HEK293 (cell line): ENCODE data around the gene KATNBL1.

ENCODE experiments used
- CTCF ChIA-PET: fragments of 350-600 bp; formaldehyde crosslinking; extraction: SDS; loops from one replicate; lab custom pipeline; 2021; ENCODE audit warnings: antibody characterized with exemption; lab: Yijun Ruan, JAX
- POLR2A ChIA-PET: fragments of 300-600 bp; formaldehyde crosslinking; extraction: SDS; loops from one replicate; lab custom pipeline; 2020; ENCODE audit warnings: antibody characterized with exemption, inconsistent platforms; lab: Yijun Ruan, JAX
- H3K27ac ChIP-seq: fragments of 200-500 bp; sonication (Bioruptor generic); 2 replicates; pipeline ENCODE4 v1.5.1; 2014; ENCODE audit warnings: low read depth, low read length, control low read depth, inconsistent platforms; ENCODE audit errors: extremely low read depth
- H3K36me3 ChIP-seq, 2 experiments: fragments of 200-500 bp in 1 of 2; sonication (Bioruptor generic) in 1 of 2; 1 replicate in 1 of 2; 2 replicates in 1 of 2; pipeline ENCODE4 v1.5.1; 2014 to 2017; ENCODE audit warnings: inconsistent platforms in 2 of 2, low read length in 2 of 2; ENCODE audit not compliant: control insufficient read depth in 2 of 2, insufficient read depth in 1 of 2
- H3K4me1 ChIP-seq: fragments of 200-500 bp; sonication (Bioruptor generic); 2 replicates; pipeline ENCODE4 v1.5.1; 2014; ENCODE audit warnings: mild to moderate bottlenecking, low read length, inconsistent platforms; ENCODE audit not compliant: control insufficient read depth, insufficient read depth
- H3K4me3 ChIP-seq: 2 replicates; pipeline ENCODE4 v1.5.1; 2011; ENCODE audit warnings: low read depth, mild to moderate bottlenecking, control low read depth, low read length, moderate library complexity
- H3K9me3 ChIP-seq: fragments of 200-500 bp; sonication (Bioruptor generic); 2 replicates; pipeline ENCODE4 v1.5.1; 2014; ENCODE audit warnings: low read depth, low read length, inconsistent platforms; ENCODE audit not compliant: control insufficient read depth, insufficient read depth
- BCL11A ChIP-seq: fragments of 450-650 bp; formaldehyde crosslinking; IDR thresholded peaks from 2 replicates; pipeline ENCODE4 v1.5.1; 2016; ENCODE audit warnings: low read depth, missing biosample characterization, missing genetic modification characterization
- MYNN ChIP-seq: fragments of 450-650 bp; formaldehyde crosslinking; IDR thresholded peaks from 2 replicates; pipeline ENCODE4 v1.5.1; 2016; ENCODE audit warnings: missing biosample characterization, missing genetic modification characterization, borderline replicate concordance
- TRIM28 ChIP-seq: IDR thresholded peaks from 2 replicates; pipeline ENCODE4 v1.6.1; 2011; ENCODE audit warnings: low read length, control low read depth, borderline replicate concordance
- YY2 ChIP-seq: fragments of 450-650 bp; formaldehyde crosslinking; IDR thresholded peaks from 2 replicates; pipeline ENCODE4 v1.5.1; 2016; ENCODE audit warnings: missing biosample characterization, missing genetic modification characterization
- ZBTB17 ChIP-seq: fragments of 450-650 bp; formaldehyde crosslinking; IDR thresholded peaks from 2 replicates; pipeline ENCODE4 v1.5.1; 2016; ENCODE audit warnings: missing biosample characterization, missing genetic modification characterization
- ZFP37 ChIP-seq: fragments of 450-650 bp; formaldehyde crosslinking; IDR thresholded peaks from 2 replicates; pipeline ENCODE4 v1.5.1; 2016; ENCODE audit warnings: missing biosample characterization, missing genetic modification characterization
- ZNF140 ChIP-seq: fragments of 450-650 bp; formaldehyde crosslinking; IDR thresholded peaks from 2 replicates; pipeline ENCODE4 v1.5.1; 2016; ENCODE audit warnings: missing biosample characterization, missing genetic modification characterization
- ZNF157 ChIP-seq: fragments of 450-650 bp; formaldehyde crosslinking; IDR thresholded peaks from 2 replicates; pipeline ENCODE4 v1.5.1; 2016; ENCODE audit warnings: missing biosample characterization, missing genetic modification characterization
- ZNF16 ChIP-seq: fragments of 450-650 bp; formaldehyde crosslinking; IDR thresholded peaks from 2 replicates; pipeline ENCODE4 v1.5.1; 2016; ENCODE audit warnings: low read depth, missing biosample characterization, missing genetic modification characterization
- ZNF23 ChIP-seq: fragments of 450-650 bp; formaldehyde crosslinking; IDR thresholded peaks from 2 replicates; pipeline ENCODE4 v1.5.1; 2016; ENCODE audit warnings: missing biosample characterization, missing genetic modification characterization, borderline replicate concordance
- ZNF239 ChIP-seq: fragments of 450-650 bp; formaldehyde crosslinking; IDR thresholded peaks from 2 replicates; pipeline ENCODE4 v1.5.1; 2016; ENCODE audit warnings: missing biosample characterization, missing genetic modification characterization
- ZNF24 ChIP-seq: fragments of 450-650 bp; formaldehyde crosslinking; IDR thresholded peaks from 2 replicates; pipeline ENCODE4 v1.5.1; 2016; ENCODE audit warnings: missing biosample characterization, missing genetic modification characterization
- ZNF426 ChIP-seq: fragments of 450-650 bp; formaldehyde crosslinking; IDR thresholded peaks from 2 replicates; pipeline ENCODE4 v1.5.1; 2017; ENCODE audit warnings: missing biosample characterization, missing genetic modification characterization, mild to moderate bottlenecking, inconsistent platforms, moderate library complexity
- ZNF510 ChIP-seq: fragments of 450-650 bp; formaldehyde crosslinking; IDR thresholded peaks from 2 replicates; pipeline ENCODE4 v1.5.1; 2018; ENCODE audit warnings: mild to moderate bottlenecking, missing genetic modification characterization, missing biosample characterization; ENCODE audit not compliant: insufficient replicate concordance
- ZNF548 ChIP-seq: fragments of 450-650 bp; formaldehyde crosslinking; IDR thresholded peaks from 2 replicates; pipeline ENCODE4 v1.5.1; 2016; ENCODE audit warnings: missing biosample characterization, missing genetic modification characterization
- ZNF549 ChIP-seq: fragments of 450-650 bp; IDR thresholded peaks from 2 replicates; pipeline ENCODE4 v1.5.1; 2018; ENCODE audit warnings: missing biosample characterization, missing genetic modification characterization, mild to moderate bottlenecking, inconsistent platforms, moderate library complexity
- ZNF555 ChIP-seq: fragments of 450-650 bp; formaldehyde crosslinking; conservative IDR thresholded peaks from 2 replicates; pipeline ENCODE4 v1.5.1; 2017; ENCODE audit warnings: missing biosample characterization, mild to moderate bottlenecking, missing genetic modification characterization, inconsistent platforms
- ZNF561 ChIP-seq: fragments of 450-650 bp; IDR thresholded peaks from 2 replicates; pipeline ENCODE4 v1.5.1; 2018; ENCODE audit warnings: missing biosample characterization, missing genetic modification characterization, borderline replicate concordance
- ZNF610 ChIP-seq: fragments of 450-650 bp; formaldehyde crosslinking; IDR thresholded peaks from 2 replicates; pipeline ENCODE4 v1.5.1; 2016; ENCODE audit warnings: missing biosample characterization, missing genetic modification characterization, borderline replicate concordance
- ZNF626 ChIP-seq: fragments of 450-650 bp; sonication (Bioruptor Pico); formaldehyde crosslinking; IDR thresholded peaks from 2 replicates; pipeline ENCODE4 v1.5.1; 2018; ENCODE audit warnings: missing biosample characterization, missing genetic modification characterization, inconsistent platforms
- ZNF658 ChIP-seq: fragments of 450-650 bp; formaldehyde crosslinking; IDR thresholded peaks from 2 replicates; pipeline ENCODE4; 2016; ENCODE audit warnings: missing biosample characterization, missing genetic modification characterization
- ZNF701 ChIP-seq: fragments of 450-650 bp; formaldehyde crosslinking; IDR thresholded peaks from 2 replicates; pipeline ENCODE4 v1.5.1; 2016; ENCODE audit warnings: missing biosample characterization, missing genetic modification characterization
- ZNF791 ChIP-seq: fragments of 450-650 bp; formaldehyde crosslinking; IDR thresholded peaks from 2 replicates; pipeline ENCODE4 v1.5.1; 2016; ENCODE audit warnings: missing biosample characterization, missing genetic modification characterization
- TF ChIP-seq, protein P1 (sequence below): fragments of 450-650 bp; formaldehyde crosslinking; IDR thresholded peaks from 2 replicates; pipeline ENCODE4 v1.5.1; 2016; ENCODE audit warnings: missing biosample characterization, missing genetic modification characterization
- TF ChIP-seq, protein P2 (sequence below): fragments of 450-650 bp; formaldehyde crosslinking; IDR thresholded peaks from 2 replicates; pipeline ENCODE4 v1.5.1; 2016; ENCODE audit warnings: missing biosample characterization, missing genetic modification characterization, borderline replicate concordance
- TF ChIP-seq, protein P3 (sequence below): fragments of 450-650 bp; formaldehyde crosslinking; IDR thresholded peaks from 2 replicates; pipeline ENCODE4 v1.5.1; 2017; ENCODE audit warnings: missing biosample characterization, missing genetic modification characterization

KATNBL1 gene

DNA sequence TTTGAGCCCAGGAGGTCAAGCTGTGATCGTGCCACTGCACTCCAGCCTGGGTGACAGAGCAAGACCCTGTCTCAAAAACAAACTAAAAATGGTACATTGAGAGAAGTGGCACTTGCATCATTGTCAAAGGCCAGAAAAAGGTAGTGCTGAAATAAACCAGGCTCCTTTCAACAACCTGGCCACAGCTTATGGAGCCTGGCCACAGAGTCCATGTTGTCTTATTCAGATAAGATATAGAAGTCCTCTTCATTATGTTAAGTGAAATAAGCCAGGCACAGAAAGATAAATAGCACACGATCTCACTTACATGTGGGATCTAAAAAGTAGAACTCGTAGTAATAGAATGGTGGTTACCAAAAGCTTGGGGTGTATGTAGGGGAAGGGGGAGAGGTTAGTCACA is 49.7 kb upstream of the KATNBL1 start:
- H3K36me3 ChIP-seq = no peaks in the 10 kb centered on the region
- ChIA-PET POLR2A (interaction anchor here (0.5 kb wide), 1 partner anchor 60 kb away, joined by 3 read pairs; no protein-coding TSS in a partner anchor), CTCF (no interaction called here)
- H3K4me1 ChIP-seq = no peaks in the 10 kb centered on the region
- H3K9me3 ChIP-seq = no peaks in the 10 kb centered on the region
- H3K4me3 ChIP-seq = no peak overlapping the region
- H3K27ac ChIP-seq = no peak overlapping the region
- TF ChIP-seq ZNF23 (tag by site-specific recombination) (no peak), ZNF16 (tag by site-specific recombination) (no peak), ZNF555 (tag by site-specific recombination) (no peak), ZNF561 (tag by site-specific recombination) (no peak), ZNF140 (tag by site-specific recombination) (no peak), ZNF239 (tag by site-specific recombination) (no peak), ZNF24 (tag by site-specific recombination) (no peak), MYNN (tag by site-specific recombination) (no peak), ZNF701 (tag by site-specific recombination) (no peak), ZNF426 (no peak), BCL11A (no peak), ZNF610 (tag by site-specific recombination) (no peak), YY2 (no peak), ZNF548 (tag by site-specific recombination) (no peak), ZNF791 (tag by site-specific recombination) (no peak)
- TF ChIP-seq, protein P1, sequence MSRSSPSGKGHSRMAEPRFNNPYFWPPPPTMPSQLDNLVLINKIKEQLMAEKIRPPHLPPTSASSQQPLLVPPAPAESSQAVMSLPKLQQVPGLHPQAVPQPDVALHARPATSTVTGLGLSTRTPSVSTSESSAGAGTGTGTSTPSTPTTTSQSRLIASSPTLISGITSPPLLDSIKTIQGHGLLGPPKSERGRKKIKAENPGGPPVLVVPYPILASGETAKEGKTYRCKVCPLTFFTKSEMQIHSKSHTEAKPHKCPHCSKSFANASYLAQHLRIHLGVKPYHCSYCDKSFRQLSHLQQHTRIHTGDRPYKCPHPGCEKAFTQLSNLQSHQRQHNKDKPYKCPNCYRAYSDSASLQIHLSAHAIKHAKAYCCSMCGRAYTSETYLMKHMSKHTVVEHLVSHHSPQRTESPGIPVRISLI = no peak
- TF ChIP-seq, protein P2, sequence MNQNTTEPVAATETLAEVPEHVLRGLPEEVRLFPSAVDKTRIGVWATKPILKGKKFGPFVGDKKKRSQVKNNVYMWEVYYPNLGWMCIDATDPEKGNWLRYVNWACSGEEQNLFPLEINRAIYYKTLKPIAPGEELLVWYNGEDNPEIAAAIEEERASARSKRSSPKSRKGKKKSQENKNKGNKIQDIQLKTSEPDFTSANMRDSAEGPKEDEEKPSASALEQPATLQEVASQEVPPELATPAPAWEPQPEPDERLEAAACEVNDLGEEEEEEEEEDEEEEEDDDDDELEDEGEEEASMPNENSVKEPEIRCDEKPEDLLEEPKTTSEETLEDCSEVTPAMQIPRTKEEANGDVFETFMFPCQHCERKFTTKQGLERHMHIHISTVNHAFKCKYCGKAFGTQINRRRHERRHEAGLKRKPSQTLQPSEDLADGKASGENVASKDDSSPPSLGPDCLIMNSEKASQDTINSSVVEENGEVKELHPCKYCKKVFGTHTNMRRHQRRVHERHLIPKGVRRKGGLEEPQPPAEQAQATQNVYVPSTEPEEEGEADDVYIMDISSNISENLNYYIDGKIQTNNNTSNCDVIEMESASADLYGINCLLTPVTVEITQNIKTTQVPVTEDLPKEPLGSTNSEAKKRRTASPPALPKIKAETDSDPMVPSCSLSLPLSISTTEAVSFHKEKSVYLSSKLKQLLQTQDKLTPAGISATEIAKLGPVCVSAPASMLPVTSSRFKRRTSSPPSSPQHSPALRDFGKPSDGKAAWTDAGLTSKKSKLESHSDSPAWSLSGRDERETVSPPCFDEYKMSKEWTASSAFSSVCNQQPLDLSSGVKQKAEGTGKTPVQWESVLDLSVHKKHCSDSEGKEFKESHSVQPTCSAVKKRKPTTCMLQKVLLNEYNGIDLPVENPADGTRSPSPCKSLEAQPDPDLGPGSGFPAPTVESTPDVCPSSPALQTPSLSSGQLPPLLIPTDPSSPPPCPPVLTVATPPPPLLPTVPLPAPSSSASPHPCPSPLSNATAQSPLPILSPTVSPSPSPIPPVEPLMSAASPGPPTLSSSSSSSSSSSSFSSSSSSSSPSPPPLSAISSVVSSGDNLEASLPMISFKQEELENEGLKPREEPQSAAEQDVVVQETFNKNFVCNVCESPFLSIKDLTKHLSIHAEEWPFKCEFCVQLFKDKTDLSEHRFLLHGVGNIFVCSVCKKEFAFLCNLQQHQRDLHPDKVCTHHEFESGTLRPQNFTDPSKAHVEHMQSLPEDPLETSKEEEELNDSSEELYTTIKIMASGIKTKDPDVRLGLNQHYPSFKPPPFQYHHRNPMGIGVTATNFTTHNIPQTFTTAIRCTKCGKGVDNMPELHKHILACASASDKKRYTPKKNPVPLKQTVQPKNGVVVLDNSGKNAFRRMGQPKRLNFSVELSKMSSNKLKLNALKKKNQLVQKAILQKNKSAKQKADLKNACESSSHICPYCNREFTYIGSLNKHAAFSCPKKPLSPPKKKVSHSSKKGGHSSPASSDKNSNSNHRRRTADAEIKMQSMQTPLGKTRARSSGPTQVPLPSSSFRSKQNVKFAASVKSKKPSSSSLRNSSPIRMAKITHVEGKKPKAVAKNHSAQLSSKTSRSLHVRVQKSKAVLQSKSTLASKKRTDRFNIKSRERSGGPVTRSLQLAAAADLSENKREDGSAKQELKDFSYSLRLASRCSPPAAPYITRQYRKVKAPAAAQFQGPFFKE = no peak
- TF ChIP-seq, protein P3, sequence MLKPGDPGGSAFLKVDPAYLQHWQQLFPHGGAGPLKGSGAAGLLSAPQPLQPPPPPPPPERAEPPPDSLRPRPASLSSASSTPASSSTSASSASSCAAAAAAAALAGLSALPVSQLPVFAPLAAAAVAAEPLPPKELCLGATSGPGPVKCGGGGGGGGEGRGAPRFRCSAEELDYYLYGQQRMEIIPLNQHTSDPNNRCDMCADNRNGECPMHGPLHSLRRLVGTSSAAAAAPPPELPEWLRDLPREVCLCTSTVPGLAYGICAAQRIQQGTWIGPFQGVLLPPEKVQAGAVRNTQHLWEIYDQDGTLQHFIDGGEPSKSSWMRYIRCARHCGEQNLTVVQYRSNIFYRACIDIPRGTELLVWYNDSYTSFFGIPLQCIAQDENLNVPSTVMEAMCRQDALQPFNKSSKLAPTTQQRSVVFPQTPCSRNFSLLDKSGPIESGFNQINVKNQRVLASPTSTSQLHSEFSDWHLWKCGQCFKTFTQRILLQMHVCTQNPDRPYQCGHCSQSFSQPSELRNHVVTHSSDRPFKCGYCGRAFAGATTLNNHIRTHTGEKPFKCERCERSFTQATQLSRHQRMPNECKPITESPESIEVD (tag by site-specific recombination) = no peak

DNA sequence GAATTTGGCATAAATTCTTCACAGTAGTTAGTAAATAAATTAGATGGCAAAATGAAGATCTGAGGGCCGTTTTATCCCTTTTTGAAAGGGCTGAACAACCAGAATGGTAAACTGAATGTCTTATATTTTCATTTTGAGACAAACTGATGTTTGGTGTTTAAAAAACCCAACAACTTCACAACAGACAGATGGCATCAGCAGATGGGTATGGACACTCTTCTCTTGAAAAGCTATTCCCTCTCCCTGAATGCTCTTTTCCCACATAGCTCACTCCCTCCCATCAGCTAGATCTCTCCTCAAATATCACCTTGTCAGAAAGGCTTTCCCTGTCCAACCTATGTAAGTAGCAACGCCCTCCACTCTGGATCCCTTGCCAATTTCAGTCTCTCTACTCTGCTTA is 48.3 kb upstream of the KATNBL1 start:
- Histone ChIP-seq H3K4me1 (no peaks in the 10 kb centered on the region), H3K4me3 (no peak overlapping the region), H3K27ac (no peak overlapping the region), H3K36me3 (peaks cover 0 to 13% of the 10 kb centered on the region in 2 experiments; a peak in 1 of 3 replicates), H3K9me3 (no peaks in the 10 kb centered on the region)
- POLR2A ChIA-PET = no interaction called here
- TF ChIP-seq ZBTB17 (tag by site-specific recombination) (no peak), ZNF549 (tag by site-specific recombination) (no peak), ZNF510 (no peak), ZFP37 (tag by site-specific recombination) (no peak), ZNF658 (tag by site-specific recombination) (no peak), TRIM28 (no peak), ZNF157 (tag by site-specific recombination) (no peak), ZNF626 (no peak)
- CTCF ChIA-PET = interaction anchor here (1.4 kb wide), 1 partner anchor 17 kb away, joined by 5 read pairs; no protein-coding TSS in a partner anchor
